ENCODE data around the gene IQGAP2. TPM values are rescaled to one million over a fixed set of nuclear protein-coding genes. Genes with fewer than 3 reads are reported as not detected.

IQGAP2 gene
- total and polyA plus RNA-seq, 2 of the 8 experiments (the other 6 are each of a cell fraction or from before 2014, with no cell fraction given): 19.7 to 66.0 TPM

DNA sequence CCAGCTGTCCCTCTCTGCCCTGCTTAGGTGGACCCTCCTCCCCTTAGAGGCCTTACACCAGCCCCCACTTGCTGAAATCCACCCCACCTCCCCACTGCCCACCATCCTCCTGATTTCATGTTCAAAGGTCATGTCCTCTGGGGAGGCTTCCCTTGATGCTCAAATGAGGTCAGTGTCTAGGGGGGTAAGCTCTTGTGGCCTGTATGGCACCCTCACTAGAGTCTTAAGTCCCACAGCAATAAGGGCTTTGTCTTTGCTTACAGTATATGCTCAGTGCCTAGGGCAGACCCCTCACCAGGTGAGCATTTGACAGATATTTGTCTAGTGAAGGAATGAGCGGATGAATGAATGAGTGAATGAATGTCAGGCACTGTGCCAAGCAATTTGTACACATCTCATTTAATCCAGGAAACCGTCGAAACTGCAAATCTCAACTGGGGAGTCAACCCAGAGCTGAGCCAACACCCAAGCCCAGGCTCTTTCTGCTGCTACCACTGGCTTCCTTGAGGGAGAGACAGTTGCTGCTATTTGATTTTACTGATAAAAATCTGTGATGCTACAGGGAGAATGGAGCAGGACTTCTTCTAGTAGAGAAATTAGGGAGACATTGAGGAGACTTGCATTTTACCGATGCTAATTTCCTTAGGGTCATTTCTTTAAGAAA, 101.9 kb downstream of the IQGAP2 start:
- no peak overlapping the region for H3K9ac ChIP-seq (replicated peaks in 1 of 4; ENCODE audit: extremely low read depth in 1 of 4, low read depth in 3 of 4, low read length in 3 of 4)
- no peak overlapping the region for H2BK20ac ChIP-seq (ENCODE audit: low read length)
- H3K23ac ChIP-seq (ENCODE audit: insufficient read length): no peak overlapping the region
- H3K4me3 ChIP-seq (ENCODE audit: extremely low read depth in 1 of 4, insufficient read depth in 2 of 4, low read depth in 3 of 4, low read length in 4 of 4): no peak overlapping the region
- no peaks in the 10 kb centered on the region for H3K9me3 ChIP-seq (ENCODE audit: insufficient read depth in 2 of 2, low read depth in 1 of 2, low read length in 1 of 2)
- no peak overlapping the region for H3K14ac ChIP-seq (ENCODE audit: insufficient read length)
- no peaks in the 10 kb centered on the region for H3K36me3 ChIP-seq (ENCODE audit: control insufficient read depth in 2 of 4, insufficient read depth in 4 of 4, low read length in 3 of 4)
- H3K79me2 ChIP-seq (ENCODE audit: control insufficient read depth in 1 of 2, insufficient read depth in 2 of 2, low read length in 2 of 2): peaks cover 0 to 7% of the 10 kb centered on the region in 2 experiments; a peak in 1 of 4 replicates
- H2AK5ac ChIP-seq (ENCODE audit: low read depth, low read length): no peak overlapping the region
- H3K56ac ChIP-seq (replicated peaks; ENCODE audit: insufficient read length, low read depth, low read length): no peak overlapping the region
- H2BK12ac ChIP-seq (ENCODE audit: low read depth, low read length): no peak overlapping the region; the same call in 1 of the 2 replicates
- no peak overlapping the region for H2BK120ac ChIP-seq (replicated peaks; ENCODE audit: low read depth, low read length)
- FAIRE-seq: no peak
- no peak overlapping the region for H3K4ac ChIP-seq (replicated peaks; ENCODE audit: insufficient read length, low read depth, low read length)
- H4K91ac ChIP-seq (replicated peaks; ENCODE audit: insufficient read length, low read length): peak overlapping the region; percentile 22
- H3K4me2 ChIP-seq (ENCODE audit: insufficient read depth in 1 of 2, low read depth in 2 of 2, low read length in 2 of 2): no peak overlapping the region
- 0 out of 2 replicates have a peak, but pooled peaks cover 3% of the 10 kb centered on the region for H3K79me1 ChIP-seq (ENCODE audit: low read depth, low read length)
- TF ChIP-seq MAFK (IDR thresholded peaks at IDR 0.05; ENCODE audit: low read depth, low read length): no peak
- TF ChIP-seq YY1 (IDR thresholded peaks at IDR 0.05; ENCODE audit: low read depth, low read length): no peak
- no peak for TF ChIP-seq HDAC6 (IDR thresholded peaks at IDR 0.05; ENCODE audit: low read depth, low read length)
- no peak for TF ChIP-seq EP300 (IDR thresholded peaks at IDR 0.05; ENCODE audit: borderline replicate concordance in 1 of 2, low read depth in 2 of 2, low read length in 2 of 2)
- no peak for TF ChIP-seq POLR2AphosphoS5 (IDR thresholded peaks at IDR 0.05; ENCODE audit: low read depth, low read length)
- TF ChIP-seq RXRA (IDR thresholded peaks at IDR 0.05; ENCODE audit: insufficient read depth, low read depth, low read length): no peak
- no peak for TF ChIP-seq SIRT6 (IDR thresholded peaks at IDR 0.05; ENCODE audit: low read length)
- TF ChIP-seq ATF3 (IDR thresholded peaks at IDR 0.05; ENCODE audit: insufficient read depth, low read depth, low read length): no peak
- no peak for TF ChIP-seq CTCF (IDR thresholded peaks at IDR 0.05; ENCODE audit: control extremely low read depth in 1 of 3, insufficient read depth in 1 of 3, low read depth in 1 of 3, low read length in 3 of 3)
- peaks cover 0 to 9% (median 6%) of the 10 kb centered on the region in 4 experiments; a peak in 4 of 7 replicates for H3K4me1 ChIP-seq (replicated peaks in 1 of 4; ENCODE audit: control insufficient read depth in 3 of 4, insufficient read depth in 4 of 4, low read length in 3 of 4)
- DNase-seq (ENCODE audit: low read depth in 1 of 2, low spot score in 2 of 2): no peak
- H2BK15ac ChIP-seq (ENCODE audit: low read length): no peak overlapping the region
- no peak overlapping the region for H3K27ac ChIP-seq (ENCODE audit: low read depth, low read length)
- CTCF ChIA-PET (ENCODE audit: partially characterized antibody): interaction anchor here (0.6 to 2.2 kb wide), 5 partner anchors 12 to 97 kb away, joined by 3 to 6 read pairs (median 3); no protein-coding TSS in a partner anchor
- no peak overlapping the region for H4K5ac ChIP-seq (ENCODE audit: insufficient read length, low read depth, low read length)
- no peak overlapping the region for H2BK5ac ChIP-seq (ENCODE audit: low read depth, low read length)
- H3K18ac ChIP-seq (ENCODE audit: extremely low read depth, low read length): no peak overlapping the region
- no peak overlapping the region for H4K8ac ChIP-seq (ENCODE audit: extremely low read depth, insufficient read depth, low read length)
- H2AFZ ChIP-seq (ENCODE audit: low read length): no peak overlapping the region
- H3K27me3 ChIP-seq (replicated peaks in 1 of 4; ENCODE audit: control insufficient read depth in 3 of 4, extremely low read depth in 1 of 4, insufficient read depth in 3 of 4, low read length in 3 of 4): no peaks in the 10 kb centered on the region
- H4K20me1 ChIP-seq (replicated peaks in 1 of 2; ENCODE audit: control insufficient read depth in 1 of 2, insufficient read depth in 2 of 2, low read length in 2 of 2): no peaks in the 10 kb centered on the region
- POLR2A ChIA-PET (ENCODE audit: partially characterized antibody): interaction anchor here (0.6 to 1.5 kb wide), 3 partner anchors 8 to 24 kb away, joined by 3 to 5 read pairs (median 3); no protein-coding TSS in a partner anchor
- H3K23me2 ChIP-seq (ENCODE audit: low read depth, low read length): no peaks in the 10 kb centered on the region
- WGBS, 2 experiments (ENCODE audit: extremely low coverage in 1 of 2, insufficient coverage in 1 of 2, insufficient read length in 1 of 2, insufficient replicate concordance in 2 of 2, low coverage in 1 of 2, low lambda C conversion rate in 2 of 2, missing lambda C conversion rate in 1 of 2): 74% methylated on average over 4 of the region's 4 CpGs; no CpG with 5 or more reads in 1 of the 2 experiments

Data from H1 (cell line).